OCI-LY7 (cell line): ENCODE data around the gene NGB. TPM values are rescaled to one million over a fixed set of nuclear protein-coding genes. Genes with fewer than 3 reads are reported as not detected.

Source experiments
- BruUV-seq: library from RNA; stranded (reverse); fragments of 400-500 nt; replicated peaks from 2 replicates; lab custom pipeline; 2021; lab: Mats Ljungman, UMichigan
- CTCF ChIA-PET: fragments of 300-600 bp; sonication (Branson Sonifier 250); formaldehyde crosslinking; loops from one replicate; lab custom pipeline; 2022; ENCODE audit warnings: antibody characterized with exemption; ENCODE audit not compliant: unreplicated experiment; lab: Charles Lee
- POLR2A ChIA-PET: fragments of 300-600 bp; sonication (Branson Sonifier 250); formaldehyde crosslinking; loops from one replicate; lab custom pipeline; 2022; ENCODE audit warnings: antibody characterized with exemption; lab: Charles Lee
- DNase-seq: peaks from one replicate; pipeline ENCODE4 v3.0.0-alpha.2; 2015; ENCODE audit warnings: low spot score
- H2AFZ ChIP-seq: fragments of 200-600 bp; sonication (generic), shearing (Covaris generic); 2 replicates; pipeline ENCODE4 v1.6.1; 2014; ENCODE audit warnings: mild to moderate bottlenecking, antibody characterized with exemption, low read length, moderate library complexity
- H3K27ac ChIP-seq: fragments of 200-600 bp; sonication (generic); 2 replicates; pipeline ENCODE4 v1.5.1; 2014; ENCODE audit warnings: mixed run types, low read depth, mild to moderate bottlenecking, moderate library complexity, low read length, inconsistent platforms; ENCODE audit not compliant: poor library complexity, severe bottlenecking
- H3K36me3 ChIP-seq: fragments of 200-600 bp; sonication (generic); 2 replicates; pipeline ENCODE4 v1.6.1; 2014; ENCODE audit warnings: mild to moderate bottlenecking, antibody characterized with exemption, low read length, moderate library complexity, mixed read lengths; ENCODE audit not compliant: insufficient read depth
- H3K4me1 ChIP-seq: fragments of 200-600 bp; sonication (generic); 2 replicates; pipeline ENCODE4 v1.5.1; 2014; ENCODE audit warnings: mild to moderate bottlenecking, low read length; ENCODE audit not compliant: insufficient read depth, poor library complexity, severe bottlenecking
- H3K4me2 ChIP-seq: fragments of 200-600 bp; sonication (generic); 2 replicates; pipeline ENCODE4 v1.6.1; 2014; ENCODE audit warnings: mild to moderate bottlenecking, low read length
- H3K4me3 ChIP-seq: fragments of 200-600 bp; sonication (generic); 2 replicates; pipeline ENCODE4 v1.5.1; 2014; ENCODE audit warnings: mild to moderate bottlenecking, low read depth, low read length; ENCODE audit not compliant: poor library complexity, severe bottlenecking
- H3K79me2 ChIP-seq: fragments of 200-600 bp; sonication (generic); 2 replicates; pipeline ENCODE4 v1.6.1; 2016; ENCODE audit warnings: low read depth, mild to moderate bottlenecking, low read length, moderate library complexity, mixed read lengths; ENCODE audit not compliant: insufficient read depth
- H3K9me2 ChIP-seq: fragments of 200-600 bp; sonication (generic); 2 replicates; pipeline ENCODE4 v1.6.1; 2016; ENCODE audit warnings: mild to moderate bottlenecking, low read length, mixed read lengths; ENCODE audit not compliant: insufficient read depth
- H3K9me3 ChIP-seq: fragments of 200-600 bp; sonication (generic); 2 replicates; pipeline ENCODE4 v1.6.1; 2014; ENCODE audit warnings: mild to moderate bottlenecking, mixed run types, low read length, mixed read lengths
- H4K20me1 ChIP-seq: fragments of 200-600 bp; sonication (generic); 2 replicates; pipeline ENCODE4 v1.6.1; 2014; ENCODE audit warnings: mild to moderate bottlenecking, antibody characterized with exemption, low read length, moderate library complexity, mixed read lengths; ENCODE audit not compliant: insufficient read depth
- EZH2phosphoT487 ChIP-seq: fragments of 200-600 bp; sonication (generic); IDR thresholded peaks from 2 replicates; pipeline ENCODE4 v1.6.1; 2018; ENCODE audit warnings: low read depth, borderline replicate concordance, mild to moderate bottlenecking, mixed run types, antibody characterized with exemption, low read length, moderate library complexity, mixed read lengths
- intact Hi-C: fragments of 100-400 bp; cut with micrococcal nuclease; formaldehyde crosslinking; loops from one replicate; pipeline ENCODE4 v1.10.0; 2022; ENCODE audit not compliant: unreplicated experiment
- total RNA-seq, 2 experiments: library from RNA; depleted of rRNA in 1 of 2; stranded (reverse); fragments of >200 nt in 1 of 2; shearing (Covaris generic) in 1 of 2; gene quantifications; 2 replicates each; pipeline ENCODE4 v1.2.3, GENCODE V29; 2014 to 2022
- TF ChIP-seq, protein P1 (sequence below): fragments of 200-600 bp; sonication (generic); conservative IDR thresholded peaks from 2 replicates; pipeline ENCODE4 v1.5.1; 2014; ENCODE audit warnings: mild to moderate bottlenecking, antibody characterized with exemption, low read length, moderate library complexity, mixed read lengths

The NGB gene
- total RNA-seq, 2 experiments from 2014 or later: not detected

DNA sequence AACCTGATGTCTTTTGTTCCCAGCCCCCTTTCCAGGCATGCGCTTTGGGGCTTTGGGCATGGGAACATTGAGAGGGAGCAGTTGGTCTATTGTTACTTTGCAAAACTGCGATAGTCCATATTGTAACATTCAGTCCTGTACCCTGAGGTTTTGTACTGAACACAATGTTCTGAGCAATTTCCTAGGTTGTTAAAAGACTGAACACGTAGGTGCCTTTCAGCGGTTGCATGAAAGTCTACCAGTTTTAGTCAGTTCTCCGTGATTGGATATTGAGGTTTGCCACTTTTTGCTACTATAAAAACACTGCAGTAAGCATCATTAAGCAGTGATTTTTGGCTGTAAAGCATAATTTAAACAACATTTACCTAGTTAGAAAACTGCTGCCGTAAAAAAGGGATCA lies 20.1 kb downstream of the NGB start:
- intact Hi-C loops: no loop called here
- Histone ChIP-seq H3K9me3 (no peaks in the 10 kb centered on the region), H3K9me2 (no peaks in the 10 kb centered on the region)

DNA sequence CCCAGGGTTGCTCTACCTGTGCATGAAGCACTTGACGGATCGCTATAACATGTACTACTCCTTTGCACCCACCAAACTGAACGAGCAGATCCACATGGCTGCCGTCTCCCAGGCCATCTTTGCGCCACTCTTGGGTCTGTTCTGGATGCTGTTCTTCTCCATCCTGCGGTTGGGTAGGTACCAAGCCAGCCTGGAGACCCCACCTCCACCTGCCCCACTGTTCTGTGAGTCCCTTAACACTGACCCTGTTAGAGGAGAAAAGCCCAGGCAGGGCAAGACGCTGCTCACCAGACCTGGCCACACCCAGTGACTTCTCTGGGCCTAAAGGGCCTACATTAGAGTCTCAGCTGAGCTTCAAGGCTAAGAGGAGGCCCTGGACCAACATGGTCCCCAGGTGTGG lies 21.7 kb downstream of the NGB start:
- Histone ChIP-seq H3K4me1 (peaks cover 4% of the 10 kb centered on the region), H3K9me2 (no peaks in the 10 kb centered on the region), H3K4me2 (no peak overlapping the region), H2AFZ (no peak overlapping the region), H3K79me2 (no peaks in the 10 kb centered on the region), H3K27ac (no peak overlapping the region), H3K9me3 (no peaks in the 10 kb centered on the region), H4K20me1 (no peaks in the 10 kb centered on the region), H3K4me3 (no peak overlapping the region), H3K36me3 (no peaks in the 10 kb centered on the region)
- no TSS peak for BruUV-seq
- ChIA-PET POLR2A (no interaction called here), CTCF (no interaction called here)
- no peak for TF ChIP-seq EZH2phosphoT487
- TF ChIP-seq, protein P1, sequence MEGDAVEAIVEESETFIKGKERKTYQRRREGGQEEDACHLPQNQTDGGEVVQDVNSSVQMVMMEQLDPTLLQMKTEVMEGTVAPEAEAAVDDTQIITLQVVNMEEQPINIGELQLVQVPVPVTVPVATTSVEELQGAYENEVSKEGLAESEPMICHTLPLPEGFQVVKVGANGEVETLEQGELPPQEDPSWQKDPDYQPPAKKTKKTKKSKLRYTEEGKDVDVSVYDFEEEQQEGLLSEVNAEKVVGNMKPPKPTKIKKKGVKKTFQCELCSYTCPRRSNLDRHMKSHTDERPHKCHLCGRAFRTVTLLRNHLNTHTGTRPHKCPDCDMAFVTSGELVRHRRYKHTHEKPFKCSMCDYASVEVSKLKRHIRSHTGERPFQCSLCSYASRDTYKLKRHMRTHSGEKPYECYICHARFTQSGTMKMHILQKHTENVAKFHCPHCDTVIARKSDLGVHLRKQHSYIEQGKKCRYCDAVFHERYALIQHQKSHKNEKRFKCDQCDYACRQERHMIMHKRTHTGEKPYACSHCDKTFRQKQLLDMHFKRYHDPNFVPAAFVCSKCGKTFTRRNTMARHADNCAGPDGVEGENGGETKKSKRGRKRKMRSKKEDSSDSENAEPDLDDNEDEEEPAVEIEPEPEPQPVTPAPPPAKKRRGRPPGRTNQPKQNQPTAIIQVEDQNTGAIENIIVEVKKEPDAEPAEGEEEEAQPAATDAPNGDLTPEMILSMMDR: no peak
- DNase-seq: no peak
- intact Hi-C loops: no loop called here

More for the DNA sequence above, 20.1 kb downstream of the NGB start:
- H3K4me3 ChIP-seq: no peak overlapping the region
- no peaks in the 10 kb centered on the region for H4K20me1 ChIP-seq
- H2AFZ ChIP-seq: no peak overlapping the region
- H3K4me2 ChIP-seq: no peak overlapping the region
- no peaks in the 10 kb centered on the region for H3K79me2 ChIP-seq
- no peaks in the 10 kb centered on the region for H3K36me3 ChIP-seq
- no TSS peak for BruUV-seq
- H3K27ac ChIP-seq: no peak overlapping the region
- H3K4me1 ChIP-seq: no peaks in the 10 kb centered on the region
- no peak for DNase-seq
- ChIA-PET POLR2A (no interaction called here), CTCF (no interaction called here)
- TF ChIP-seq EZH2phosphoT487: no peak
- TF ChIP-seq, protein P1: no peak

DNA sequence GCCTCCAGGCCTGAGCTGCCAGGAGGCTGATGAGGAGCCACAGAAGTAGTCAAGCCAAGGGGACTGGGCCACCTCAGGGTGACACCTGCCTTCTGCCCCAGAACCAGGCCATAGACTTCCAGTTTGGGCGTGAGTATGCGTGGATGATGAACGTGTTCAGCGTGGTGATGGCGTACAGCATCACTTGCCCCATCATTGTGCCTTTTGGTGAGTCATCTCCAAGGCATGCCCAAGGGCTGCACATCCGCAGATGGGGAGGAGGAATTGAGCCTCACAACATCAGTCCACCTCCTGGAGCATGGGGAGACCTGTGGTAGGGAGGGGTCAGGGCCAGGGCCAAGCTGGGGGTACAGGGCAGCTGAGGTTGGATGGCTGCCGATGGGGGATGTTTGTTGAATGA lies 22.3 kb downstream of the NGB start:
- no peaks in the 10 kb centered on the region for H3K9me3 ChIP-seq
- H3K4me3 ChIP-seq: no peak overlapping the region
- CTCF ChIA-PET: no interaction called here
- TF ChIP-seq, protein P1: no peak
- no peak for TF ChIP-seq EZH2phosphoT487
- no peak overlapping the region for H2AFZ ChIP-seq
- POLR2A ChIA-PET: no interaction called here
- H3K9me2 ChIP-seq: no peaks in the 10 kb centered on the region
- H3K4me2 ChIP-seq: no peak overlapping the region
- DNase-seq: no peak
- H3K79me2 ChIP-seq: no peaks in the 10 kb centered on the region
- no peaks in the 10 kb centered on the region for H4K20me1 ChIP-seq
- BruUV-seq: no TSS peak
- H3K4me1 ChIP-seq: peaks cover 10% of the 10 kb centered on the region
- intact Hi-C loops: no loop called here
- no peaks in the 10 kb centered on the region for H3K36me3 ChIP-seq
- no peak overlapping the region for H3K27ac ChIP-seq
